ENCODE measurements around the gene L3MBTL2.

Gene L3MBTL2

DNA sequence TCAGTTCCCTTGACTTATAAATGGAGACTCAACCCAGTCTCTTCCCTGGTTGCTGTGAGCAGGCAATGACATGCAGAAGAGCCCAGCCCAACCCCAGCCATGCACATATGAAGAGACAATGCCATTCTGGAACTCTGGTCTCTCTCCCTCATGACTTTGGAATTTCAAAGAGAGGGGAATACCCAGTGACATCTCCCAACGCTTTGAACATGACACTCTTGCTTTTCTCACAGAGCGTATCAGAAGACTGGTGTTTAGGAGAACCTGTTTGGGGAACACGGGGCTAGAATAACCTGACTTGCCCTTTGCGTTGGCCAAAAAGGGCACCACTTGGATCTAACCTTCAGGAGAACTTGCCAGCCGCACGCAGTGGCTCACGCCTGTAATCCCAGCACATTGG, 68.0 kb downstream of the L3MBTL2 start:
- DNase-seq (ENCODE audit: low read depth in 2 of 2), result no peak

DNA sequence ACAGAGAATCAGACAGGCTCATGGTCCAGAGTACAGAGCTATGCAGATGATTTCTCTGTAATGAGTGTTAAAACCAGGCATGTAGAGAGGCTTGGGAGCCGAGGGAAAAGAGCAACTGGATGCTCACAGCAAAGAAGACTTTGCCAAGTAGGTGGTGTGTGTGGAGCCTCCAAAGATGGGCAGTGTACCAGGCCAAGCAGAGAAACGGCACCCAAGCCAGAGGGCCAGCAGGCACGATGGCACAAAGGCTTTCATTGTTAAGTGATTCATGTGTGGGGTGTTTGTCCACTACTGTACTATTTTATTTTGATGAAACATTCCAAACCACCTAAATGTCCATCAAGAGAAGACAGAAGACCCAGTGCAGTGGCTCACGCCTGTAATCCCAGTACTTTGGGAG, 69.7 kb downstream of the L3MBTL2 start:
- no peak for DNase-seq (ENCODE audit: low read depth in 2 of 2)

DNA sequence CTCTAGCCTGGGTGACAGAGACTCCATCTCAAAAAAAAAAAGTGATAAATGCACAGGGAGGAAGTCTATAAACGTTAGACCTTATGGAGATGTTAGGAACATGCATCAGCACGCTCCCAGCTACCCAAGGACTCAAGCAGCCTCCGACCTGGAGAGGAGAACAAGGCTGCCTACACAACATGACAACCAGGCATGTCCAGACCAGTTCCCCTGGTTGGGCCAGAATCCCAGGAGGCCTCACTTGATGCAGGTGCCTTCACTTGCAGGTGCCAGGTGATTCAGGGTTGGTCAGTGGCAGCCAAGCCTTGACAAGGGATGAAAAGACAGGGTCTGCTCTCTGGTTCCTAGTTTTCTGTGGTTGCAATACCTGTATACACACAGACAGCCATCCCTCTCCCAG, 75.0 kb downstream of the L3MBTL2 start:
- DNase-seq (ENCODE audit: low read depth in 2 of 2), result no peak

DNA sequence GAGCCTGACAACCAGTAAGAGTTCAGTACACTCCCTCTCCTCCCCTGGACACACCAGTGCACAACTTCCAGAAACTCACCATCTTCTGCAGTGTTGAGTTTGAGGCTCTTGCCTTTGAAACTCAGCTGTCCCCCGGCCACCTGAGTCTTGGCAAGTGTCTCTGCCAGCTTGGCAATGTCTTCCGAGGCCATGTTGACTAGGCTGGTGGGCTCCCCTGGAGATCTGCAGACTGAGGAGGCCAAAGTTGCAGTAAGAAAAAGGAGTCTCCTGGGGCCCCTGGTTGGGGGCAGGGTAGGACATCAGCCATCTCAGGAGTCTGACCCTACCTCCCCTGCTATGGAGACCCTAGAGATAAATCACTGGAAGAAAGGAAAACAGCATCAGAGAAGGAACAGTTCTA, 75.7 kb downstream of the L3MBTL2 start:
- DNase-seq (ENCODE audit: low read depth in 2 of 2), result no peak

All from activated CD4-positive, alpha-beta T cell treated with anti-CD3 and anti-CD28 coated beads for 24 hours (primary cell).